ENCODE measurements around the gene RYR2.

Gene RYR2

DNA sequence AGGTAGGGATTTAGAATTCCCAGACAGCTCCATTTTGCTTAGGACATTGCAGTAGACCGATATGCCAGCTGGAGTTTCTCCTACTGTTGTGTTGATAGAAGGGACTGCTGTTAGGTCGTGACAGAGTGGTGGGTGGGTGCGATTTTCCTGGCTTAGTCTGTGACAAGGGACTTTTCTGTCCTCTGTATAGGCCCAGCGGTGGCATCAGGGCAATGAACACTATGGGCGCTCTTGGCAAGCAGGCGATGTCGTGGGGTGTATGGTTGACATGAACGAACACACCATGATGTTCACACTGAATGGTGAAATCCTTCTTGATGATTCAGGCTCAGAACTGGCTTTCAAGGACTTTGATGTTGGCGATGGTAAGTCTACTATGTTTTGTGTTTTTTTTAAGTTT, 527.0 kb downstream of the RYR2 start:
- Histone ChIP-seq H3K4me3 (ENCODE audit: low read depth, low read length) (no peak overlapping the region), H3K9ac (no peak overlapping the region), H3K36me3 (ENCODE audit: control insufficient read depth, insufficient read depth, low read length) (no peaks in the 10 kb centered on the region), H2AFZ (no peak overlapping the region), H3K4me1 (no peaks in the 10 kb centered on the region), H3K9me3 (ENCODE audit: control insufficient read depth, low read length) (no peaks in the 10 kb centered on the region), H3K79me2 (no peaks in the 10 kb centered on the region), H3K27me3 (ENCODE audit: control insufficient read depth, insufficient read depth, low read length) (no peaks in the 10 kb centered on the region), H3K27ac (no peak overlapping the region), H3K4me2 (ENCODE audit: low read length) (no peak overlapping the region)
- TF ChIP-seq, protein P1, sequence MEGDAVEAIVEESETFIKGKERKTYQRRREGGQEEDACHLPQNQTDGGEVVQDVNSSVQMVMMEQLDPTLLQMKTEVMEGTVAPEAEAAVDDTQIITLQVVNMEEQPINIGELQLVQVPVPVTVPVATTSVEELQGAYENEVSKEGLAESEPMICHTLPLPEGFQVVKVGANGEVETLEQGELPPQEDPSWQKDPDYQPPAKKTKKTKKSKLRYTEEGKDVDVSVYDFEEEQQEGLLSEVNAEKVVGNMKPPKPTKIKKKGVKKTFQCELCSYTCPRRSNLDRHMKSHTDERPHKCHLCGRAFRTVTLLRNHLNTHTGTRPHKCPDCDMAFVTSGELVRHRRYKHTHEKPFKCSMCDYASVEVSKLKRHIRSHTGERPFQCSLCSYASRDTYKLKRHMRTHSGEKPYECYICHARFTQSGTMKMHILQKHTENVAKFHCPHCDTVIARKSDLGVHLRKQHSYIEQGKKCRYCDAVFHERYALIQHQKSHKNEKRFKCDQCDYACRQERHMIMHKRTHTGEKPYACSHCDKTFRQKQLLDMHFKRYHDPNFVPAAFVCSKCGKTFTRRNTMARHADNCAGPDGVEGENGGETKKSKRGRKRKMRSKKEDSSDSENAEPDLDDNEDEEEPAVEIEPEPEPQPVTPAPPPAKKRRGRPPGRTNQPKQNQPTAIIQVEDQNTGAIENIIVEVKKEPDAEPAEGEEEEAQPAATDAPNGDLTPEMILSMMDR (IDR thresholded peaks at IDR 0.05) = no peak

DNA sequence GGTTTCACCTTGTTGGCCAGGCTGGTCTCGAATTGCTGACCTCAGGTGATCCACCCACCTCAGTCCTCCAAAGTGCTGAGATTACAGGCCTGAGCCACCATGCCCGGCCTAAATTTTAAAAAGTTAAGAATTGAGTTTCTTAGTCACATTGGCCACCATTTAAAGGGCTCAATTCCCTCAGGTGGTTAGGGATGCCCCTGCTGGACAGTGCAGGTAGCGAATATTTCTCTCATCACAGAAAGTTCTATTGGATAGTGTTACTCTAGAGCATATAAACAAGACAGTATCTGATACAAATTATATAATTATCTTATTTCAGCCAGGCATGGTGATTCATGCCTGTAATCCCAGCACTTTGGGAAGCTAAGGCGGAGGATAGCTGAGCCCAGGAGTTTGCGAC, 528.5 kb downstream of the RYR2 start:
- Histone ChIP-seq H3K9ac (no peak overlapping the region), H3K9me3 (ENCODE audit: control insufficient read depth, low read length) (no peaks in the 10 kb centered on the region), H3K4me3 (ENCODE audit: low read depth, low read length) (no peak overlapping the region), H3K36me3 (ENCODE audit: control insufficient read depth, insufficient read depth, low read length) (no peaks in the 10 kb centered on the region), H3K4me1 (no peaks in the 10 kb centered on the region), H3K27me3 (ENCODE audit: control insufficient read depth, insufficient read depth, low read length) (no peaks in the 10 kb centered on the region), H3K79me2 (no peaks in the 10 kb centered on the region), H2AFZ (no peak overlapping the region), H3K27ac (no peak overlapping the region), H3K4me2 (ENCODE audit: low read length) (no peak overlapping the region)
- TF ChIP-seq, protein P1 (IDR thresholded peaks at IDR 0.05) = no peak

DNA sequence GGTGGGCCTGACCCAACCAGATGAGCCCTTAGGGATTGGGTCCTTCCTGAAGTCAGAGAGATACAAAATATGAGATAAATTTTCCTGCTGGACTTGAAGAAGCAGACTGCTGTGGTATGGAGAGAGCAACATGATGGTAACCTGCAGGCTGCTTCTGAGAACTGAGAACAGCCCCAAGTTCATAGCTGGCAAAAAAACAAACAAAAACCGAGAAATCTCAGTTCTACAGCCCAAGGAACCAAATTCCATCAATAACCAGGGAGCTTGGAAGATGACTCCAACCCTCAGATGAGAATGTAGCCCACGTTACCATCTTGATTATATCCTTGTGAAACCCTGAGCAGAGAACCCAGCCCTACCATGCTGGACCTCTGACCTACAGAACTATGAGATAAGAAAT, 532.6 kb downstream of the RYR2 start:
- Histone ChIP-seq H3K27me3 (ENCODE audit: control insufficient read depth, insufficient read depth, low read length) (no peaks in the 10 kb centered on the region), H3K27ac (no peak overlapping the region), H3K4me2 (ENCODE audit: low read length) (no peak overlapping the region), H3K9ac (no peak overlapping the region), H3K4me1 (no peaks in the 10 kb centered on the region), H3K36me3 (ENCODE audit: control insufficient read depth, insufficient read depth, low read length) (peaks cover 3% of the 10 kb centered on the region), H3K79me2 (no peaks in the 10 kb centered on the region), H2AFZ (no peak overlapping the region), H3K9me3 (ENCODE audit: control insufficient read depth, low read length) (no peaks in the 10 kb centered on the region), H3K4me3 (ENCODE audit: low read depth, low read length) (no peak overlapping the region)
- TF ChIP-seq, protein P1 (IDR thresholded peaks at IDR 0.05) = no peak

DNA sequence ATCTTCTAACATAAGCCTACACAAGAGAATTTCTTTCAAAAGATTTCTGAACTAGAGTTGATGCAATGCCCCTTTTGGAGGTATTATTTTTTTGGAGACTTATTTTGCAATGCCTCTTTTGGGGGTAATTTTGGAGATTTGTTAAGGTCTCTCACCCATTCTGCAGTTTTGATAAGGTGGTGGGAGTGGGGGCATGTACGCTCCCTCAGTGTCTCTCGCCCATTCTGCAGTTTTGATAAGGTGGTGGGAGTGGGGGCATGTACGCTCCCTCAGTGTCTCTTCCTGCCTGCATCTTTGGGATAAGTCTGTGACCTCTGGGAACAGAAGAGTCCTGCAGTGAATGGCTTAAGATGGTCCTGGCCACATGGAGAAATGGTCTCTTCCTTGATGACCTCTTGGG, 536.6 kb downstream of the RYR2 start:
- Histone ChIP-seq H2AFZ (no peak overlapping the region), H3K27me3 (ENCODE audit: control insufficient read depth, insufficient read depth, low read length) (no peaks in the 10 kb centered on the region), H3K9ac (no peak overlapping the region), H3K27ac (no peak overlapping the region), H3K4me1 (no peaks in the 10 kb centered on the region), H3K36me3 (ENCODE audit: control insufficient read depth, insufficient read depth, low read length) (peaks cover 3% of the 10 kb centered on the region), H3K79me2 (no peaks in the 10 kb centered on the region), H3K9me3 (ENCODE audit: control insufficient read depth, low read length) (no peaks in the 10 kb centered on the region), H3K4me3 (ENCODE audit: low read depth, low read length) (no peak overlapping the region), H3K4me2 (ENCODE audit: low read length) (no peak overlapping the region)
- TF ChIP-seq, protein P1 (IDR thresholded peaks at IDR 0.05) = no peak

DNA sequence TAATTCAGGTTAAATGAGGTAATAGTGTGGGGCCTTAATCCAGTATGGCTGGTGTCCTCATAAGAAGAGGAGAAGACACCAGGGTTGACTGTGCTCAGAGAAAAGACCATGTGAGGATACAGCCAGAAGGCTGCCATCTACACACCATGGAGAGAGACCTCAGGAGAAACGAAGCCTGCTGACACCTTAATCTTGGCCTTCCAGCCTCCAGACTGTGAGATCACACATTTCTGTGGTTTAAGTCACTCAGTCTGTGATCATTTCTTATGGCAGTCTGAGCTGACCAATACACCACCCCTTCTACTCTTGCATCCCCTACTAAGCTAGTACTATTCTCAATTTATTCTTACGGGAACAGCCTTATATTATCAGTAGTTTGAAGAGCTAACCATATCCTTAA, 538.7 kb downstream of the RYR2 start:
- no peak overlapping the region for H3K9ac ChIP-seq
- H3K79me2 ChIP-seq = no peaks in the 10 kb centered on the region
- H3K27me3 ChIP-seq (ENCODE audit: control insufficient read depth, insufficient read depth, low read length) = no peaks in the 10 kb centered on the region
- TF ChIP-seq, protein P1 (IDR thresholded peaks at IDR 0.05) = no peak
- no peaks in the 10 kb centered on the region for H3K9me3 ChIP-seq (ENCODE audit: control insufficient read depth, low read length)
- H3K4me1 ChIP-seq = no peaks in the 10 kb centered on the region
- H3K36me3 ChIP-seq (ENCODE audit: control insufficient read depth, insufficient read depth, low read length) = peaks cover 3% of the 10 kb centered on the region
- no peak overlapping the region for H3K4me3 ChIP-seq (ENCODE audit: low read depth, low read length)
- H3K27ac ChIP-seq = no peak overlapping the region
- no peak overlapping the region for H3K4me2 ChIP-seq (ENCODE audit: low read length)
- no peak overlapping the region for H2AFZ ChIP-seq
